HEK293 (cell line): ENCODE measurements around the gene ARHGAP6.

ENCODE experiments used
- CTCF ChIA-PET: fragments of 350-600 bp; formaldehyde crosslinking; extraction: SDS; loops from one replicate; lab custom pipeline; 2021; ENCODE audit warnings: antibody characterized with exemption; lab: Yijun Ruan, JAX
- POLR2A ChIA-PET: fragments of 300-600 bp; formaldehyde crosslinking; extraction: SDS; loops from one replicate; lab custom pipeline; 2020; ENCODE audit warnings: antibody characterized with exemption, inconsistent platforms; lab: Yijun Ruan, JAX
- H3K27ac ChIP-seq: fragments of 200-500 bp; sonication (Bioruptor generic); 2 replicates; pipeline ENCODE4 v1.5.1; 2014; ENCODE audit warnings: low read depth, low read length, control low read depth, inconsistent platforms; ENCODE audit errors: extremely low read depth
- H3K36me3 ChIP-seq, 2 experiments: fragments of 200-500 bp in 1 of 2; sonication (Bioruptor generic) in 1 of 2; 1 replicate in 1 of 2; 2 replicates in 1 of 2; pipeline ENCODE4 v1.5.1; 2014 to 2017; ENCODE audit warnings: inconsistent platforms in 2 of 2, low read length in 2 of 2; ENCODE audit not compliant: control insufficient read depth in 2 of 2, insufficient read depth in 1 of 2
- H3K4me1 ChIP-seq: fragments of 200-500 bp; sonication (Bioruptor generic); 2 replicates; pipeline ENCODE4 v1.5.1; 2014; ENCODE audit warnings: mild to moderate bottlenecking, low read length, inconsistent platforms; ENCODE audit not compliant: control insufficient read depth, insufficient read depth
- H3K4me3 ChIP-seq: 2 replicates; pipeline ENCODE4 v1.5.1; 2011; ENCODE audit warnings: low read depth, mild to moderate bottlenecking, control low read depth, low read length, moderate library complexity
- H3K9me3 ChIP-seq: fragments of 200-500 bp; sonication (Bioruptor generic); 2 replicates; pipeline ENCODE4 v1.5.1; 2014; ENCODE audit warnings: low read depth, low read length, inconsistent platforms; ENCODE audit not compliant: control insufficient read depth, insufficient read depth
- INSM2 ChIP-seq: fragments of 450-650 bp; formaldehyde crosslinking; IDR thresholded peaks from 2 replicates; pipeline ENCODE4 v1.5.1; 2016; ENCODE audit warnings: missing biosample characterization, missing genetic modification characterization
- OSR2 ChIP-seq: fragments of 450-650 bp; formaldehyde crosslinking; IDR thresholded peaks from 2 replicates; pipeline ENCODE4 v1.5.1; 2016; ENCODE audit warnings: missing biosample characterization, missing genetic modification characterization
- TSHZ1 ChIP-seq: fragments of 450-650 bp; formaldehyde crosslinking; IDR thresholded peaks from 2 replicates; pipeline ENCODE4 v1.5.1; 2016; ENCODE audit warnings: missing biosample characterization, missing genetic modification characterization, borderline replicate concordance
- ZBTB1 ChIP-seq: fragments of 450-650 bp; formaldehyde crosslinking; IDR thresholded peaks from 2 replicates; pipeline ENCODE4 v1.5.1; 2016; ENCODE audit warnings: missing biosample characterization, missing genetic modification characterization
- ZBTB26 ChIP-seq: fragments of 450-650 bp; formaldehyde crosslinking; optimal IDR thresholded peaks from 2 replicates; pipeline ENCODE3; 2016; ENCODE audit warnings: missing biosample characterization, mild to moderate bottlenecking, missing genetic modification characterization
- ZEB2 ChIP-seq: fragments of 450-650 bp; formaldehyde crosslinking; IDR thresholded peaks from 2 replicates; pipeline ENCODE4 v1.5.1; 2016; ENCODE audit warnings: missing biosample characterization, missing genetic modification characterization
- ZIC2 ChIP-seq: fragments of 450-650 bp; formaldehyde crosslinking; IDR thresholded peaks from 2 replicates; pipeline ENCODE4 v1.5.1; 2016; ENCODE audit warnings: missing biosample characterization, missing genetic modification characterization
- ZNF114 ChIP-seq: fragments of 450-650 bp; formaldehyde crosslinking; IDR thresholded peaks from 2 replicates; pipeline ENCODE4 v1.5.0; 2017; ENCODE audit warnings: missing biosample characterization, missing genetic modification characterization
- ZNF121 ChIP-seq: fragments of 450-650 bp; formaldehyde crosslinking; IDR thresholded peaks from 2 replicates; pipeline ENCODE4 v1.5.1; 2016; ENCODE audit warnings: missing biosample characterization, missing genetic modification characterization
- ZNF140 ChIP-seq: fragments of 450-650 bp; formaldehyde crosslinking; IDR thresholded peaks from 2 replicates; pipeline ENCODE4 v1.5.1; 2016; ENCODE audit warnings: missing biosample characterization, missing genetic modification characterization
- ZNF2 ChIP-seq: fragments of 450-650 bp; formaldehyde crosslinking; IDR thresholded peaks from 2 replicates; pipeline ENCODE4 v1.5.1; 2016; ENCODE audit warnings: missing biosample characterization, missing genetic modification characterization
- ZNF214 ChIP-seq: fragments of 450-650 bp; formaldehyde crosslinking; IDR thresholded peaks from 2 replicates; pipeline ENCODE4 v1.5.1; 2017; ENCODE audit warnings: missing biosample characterization, mild to moderate bottlenecking, missing genetic modification characterization, borderline replicate concordance
- ZNF266 ChIP-seq: fragments of 450-650 bp; formaldehyde crosslinking; IDR thresholded peaks from 2 replicates; pipeline ENCODE4 v1.5.1; 2016; ENCODE audit warnings: missing biosample characterization, missing genetic modification characterization, low read depth
- ZNF555 ChIP-seq: fragments of 450-650 bp; formaldehyde crosslinking; conservative IDR thresholded peaks from 2 replicates; pipeline ENCODE4 v1.5.1; 2017; ENCODE audit warnings: missing biosample characterization, mild to moderate bottlenecking, missing genetic modification characterization, inconsistent platforms
- ZNF558 ChIP-seq: fragments of 450-650 bp; formaldehyde crosslinking; IDR thresholded peaks from 2 replicates; pipeline ENCODE4 v1.5.1; 2016; ENCODE audit warnings: missing biosample characterization, missing genetic modification characterization
- ZNF76 ChIP-seq: fragments of 450-650 bp; formaldehyde crosslinking; IDR thresholded peaks from 2 replicates; pipeline ENCODE4; 2016; ENCODE audit warnings: low read depth, missing biosample characterization, missing genetic modification characterization, borderline replicate concordance
- ZNF792 ChIP-seq: fragments of 450-650 bp; formaldehyde crosslinking; IDR thresholded peaks from 2 replicates; pipeline ENCODE4 v1.5.1; 2016; ENCODE audit warnings: missing biosample characterization, missing genetic modification characterization
- ZSCAN30 ChIP-seq: fragments of 450-650 bp; IDR thresholded peaks from 2 replicates; pipeline ENCODE4 v1.5.1; 2018; ENCODE audit warnings: missing biosample characterization, mild to moderate bottlenecking, missing genetic modification characterization, moderate library complexity
- TF ChIP-seq, protein P1 (sequence below): fragments of 450-650 bp; formaldehyde crosslinking; IDR thresholded peaks from 2 replicates; pipeline ENCODE4 v1.5.1; 2017; ENCODE audit warnings: missing biosample characterization, missing genetic modification characterization

Gene ARHGAP6

DNA sequence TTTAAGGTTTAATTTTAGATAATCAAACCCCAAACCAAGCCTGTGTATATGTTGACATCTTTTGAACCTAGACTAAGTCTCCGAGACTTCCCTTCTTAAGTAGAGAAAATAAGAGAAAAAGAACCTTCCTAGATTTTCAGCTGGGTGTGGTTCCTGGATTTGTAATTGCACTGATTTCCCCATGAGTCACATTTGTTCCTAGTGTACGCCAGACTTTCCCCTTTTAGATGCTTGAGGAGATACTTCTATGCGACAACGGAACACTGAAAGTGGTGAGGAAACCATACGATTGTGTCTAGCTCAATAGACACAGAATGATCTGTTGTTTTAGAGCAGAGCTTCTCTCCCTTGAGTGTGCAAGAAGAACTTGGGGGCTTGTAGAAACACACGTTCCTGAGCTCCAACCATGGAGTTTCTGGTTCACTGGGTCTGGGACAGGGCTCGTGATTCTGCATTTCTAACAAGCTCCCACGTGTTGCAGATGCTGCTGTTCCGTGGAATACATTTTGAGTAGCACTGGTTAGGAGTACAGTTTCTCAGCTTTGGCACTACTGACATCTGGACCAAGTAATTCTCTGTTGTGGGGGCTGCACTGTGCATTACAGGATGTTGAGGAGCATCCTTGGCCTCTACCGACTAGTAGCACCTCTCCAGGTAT, 285.4 kb downstream of the ARHGAP6 start (continued):
- TF ChIP-seq ZNF2 (tag by site-specific recombination): no peak
- no peak for TF ChIP-seq INSM2 (tag by site-specific recombination)
- no peak for TF ChIP-seq ZNF266 (tag by site-specific recombination)
- TF ChIP-seq, all 188 proteins: peak for 0

DNA sequence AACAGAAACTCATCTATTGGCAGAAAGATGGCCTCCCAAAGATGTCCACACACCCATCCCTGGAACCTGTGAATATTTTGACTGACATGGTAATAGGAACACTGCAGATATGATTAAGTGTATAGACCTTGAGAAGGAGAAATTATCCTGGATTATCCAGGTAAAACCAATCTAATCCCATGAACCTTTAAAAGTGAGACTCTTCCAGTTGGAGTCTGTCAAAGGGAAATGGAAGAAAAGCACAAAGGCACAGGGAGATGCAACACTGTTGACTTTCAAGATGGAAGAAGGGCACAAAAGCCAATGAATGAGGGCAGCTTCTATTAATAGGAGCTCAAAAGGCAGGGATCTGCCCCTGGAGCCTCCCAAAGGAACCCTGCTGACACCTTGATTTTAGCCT, 289.6 kb downstream of the ARHGAP6 start:
- H3K27ac ChIP-seq: no peak overlapping the region
- H3K9me3 ChIP-seq: no peaks in the 10 kb centered on the region
- H3K4me1 ChIP-seq: no peaks in the 10 kb centered on the region
- no peaks in the 10 kb centered on the region for H3K36me3 ChIP-seq
- TF ChIP-seq ZNF2 (tag by site-specific recombination) (no peak), ZNF555 (tag by site-specific recombination) (no peak), TSHZ1 (tag by site-specific recombination) (no peak)
- TF ChIP-seq, protein P1, sequence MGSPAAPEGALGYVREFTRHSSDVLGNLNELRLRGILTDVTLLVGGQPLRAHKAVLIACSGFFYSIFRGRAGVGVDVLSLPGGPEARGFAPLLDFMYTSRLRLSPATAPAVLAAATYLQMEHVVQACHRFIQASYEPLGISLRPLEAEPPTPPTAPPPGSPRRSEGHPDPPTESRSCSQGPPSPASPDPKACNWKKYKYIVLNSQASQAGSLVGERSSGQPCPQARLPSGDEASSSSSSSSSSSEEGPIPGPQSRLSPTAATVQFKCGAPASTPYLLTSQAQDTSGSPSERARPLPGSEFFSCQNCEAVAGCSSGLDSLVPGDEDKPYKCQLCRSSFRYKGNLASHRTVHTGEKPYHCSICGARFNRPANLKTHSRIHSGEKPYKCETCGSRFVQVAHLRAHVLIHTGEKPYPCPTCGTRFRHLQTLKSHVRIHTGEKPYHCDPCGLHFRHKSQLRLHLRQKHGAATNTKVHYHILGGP: no peak
- ChIA-PET POLR2A (no interaction called here), CTCF (interaction anchor here (0.6 kb wide), 1 partner anchor 90 kb away, joined by 4 read pairs; no protein-coding TSS in a partner anchor)
- no peak overlapping the region for H3K4me3 ChIP-seq

GRCh38 chrX:11375614-11376119, 290.1 kb downstream of the ARHGAP6 start:
- TF ChIP-seq ZEB2 (tag by site-specific recombination) (no peak), ZIC2 (tag by site-specific recombination) (no peak), ZNF214 (tag by site-specific recombination) (no peak), ZSCAN30 (tag by site-specific recombination) (no peak), ZNF76 (tag by site-specific recombination) (no peak), OSR2 (tag by site-specific recombination) (no peak), ZNF121 (tag by site-specific recombination) (no peak), ZNF114 (no peak), ZNF558 (tag by site-specific recombination) (no peak), ZBTB26 (tag by site-specific recombination) (no peak), ZBTB1 (tag by site-specific recombination) (no peak), ZNF140 (tag by site-specific recombination) (no peak), ZNF792 (tag by site-specific recombination) (no peak)
- TF ChIP-seq, all 188 proteins: peak for 0
- H3K4me1 ChIP-seq: no peaks in the 10 kb centered on the region
- H3K27ac ChIP-seq: no peak overlapping the region
- no peaks in the 10 kb centered on the region for H3K36me3 ChIP-seq
- H3K9me3 ChIP-seq: no peaks in the 10 kb centered on the region
- ChIA-PET POLR2A (no interaction called here), CTCF (interaction anchor here (0.7 kb wide), 1 partner anchor 178 kb away, joined by 5 read pairs; no protein-coding TSS in a partner anchor)
- H3K4me3 ChIP-seq: no peak overlapping the region
